Measurements from ENCODE around the gene PRRT2.
"Not testable (repeated sequence)": the region's sequence is repeated elsewhere in the genome, so short reads cannot be mapped to it uniquely, and the experiment has no call there.

PRRT2 gene

GRCh38 chr16:29812754-29813643, 1.0 kb downstream of the PRRT2 start:
- DNase-seq (ENCODE audit: low read depth): no peak

DNA sequence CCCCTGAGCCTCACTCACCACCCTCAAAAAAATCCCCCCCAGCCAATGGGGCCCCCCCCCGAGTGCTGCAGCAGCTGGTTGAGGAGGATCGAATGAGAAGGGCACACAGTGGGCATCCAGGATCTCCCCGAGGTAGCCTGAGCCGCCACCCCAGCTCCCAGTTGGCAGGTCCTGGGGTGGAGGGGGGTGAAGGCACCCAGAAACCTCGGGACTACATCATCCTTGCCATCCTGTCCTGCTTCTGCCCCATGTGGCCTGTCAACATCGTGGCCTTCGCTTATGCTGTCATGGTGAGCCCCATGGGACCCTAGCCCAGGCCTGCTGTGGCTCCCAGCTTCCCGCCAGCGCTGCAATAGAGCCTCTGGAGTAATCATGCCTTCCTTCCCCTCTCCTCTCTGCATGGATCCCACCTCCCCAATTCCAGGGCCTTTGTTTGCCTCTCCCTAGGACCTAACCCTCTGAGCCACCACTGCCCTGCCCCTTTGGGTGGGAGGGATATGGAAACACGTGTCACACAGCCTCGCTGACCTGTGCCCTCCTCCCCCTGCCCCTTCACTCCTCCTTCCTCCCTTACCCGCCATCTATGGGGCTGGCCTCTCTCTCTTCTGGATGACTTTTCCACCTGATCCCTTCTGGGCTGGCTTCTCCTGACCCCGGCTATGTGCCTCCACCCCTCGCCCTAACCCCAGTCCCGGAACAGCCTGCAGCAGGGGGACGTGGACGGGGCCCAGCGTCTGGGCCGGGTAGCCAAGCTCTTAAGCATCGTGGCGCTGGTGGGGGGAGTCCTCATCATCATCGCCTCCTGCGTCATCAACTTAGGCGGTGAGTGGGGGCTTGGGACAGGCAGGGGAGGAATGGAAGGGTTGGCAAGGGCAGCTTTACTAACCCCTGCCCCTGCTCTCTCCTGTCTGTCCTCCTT, 1.9 kb downstream of the PRRT2 start:
- no peak for DNase-seq (ENCODE audit: low read depth)

GRCh38 chr16:29814592-29814991, 2.6 kb downstream of the PRRT2 start:
- no peak for DNase-seq (ENCODE audit: low read depth)

DNA sequence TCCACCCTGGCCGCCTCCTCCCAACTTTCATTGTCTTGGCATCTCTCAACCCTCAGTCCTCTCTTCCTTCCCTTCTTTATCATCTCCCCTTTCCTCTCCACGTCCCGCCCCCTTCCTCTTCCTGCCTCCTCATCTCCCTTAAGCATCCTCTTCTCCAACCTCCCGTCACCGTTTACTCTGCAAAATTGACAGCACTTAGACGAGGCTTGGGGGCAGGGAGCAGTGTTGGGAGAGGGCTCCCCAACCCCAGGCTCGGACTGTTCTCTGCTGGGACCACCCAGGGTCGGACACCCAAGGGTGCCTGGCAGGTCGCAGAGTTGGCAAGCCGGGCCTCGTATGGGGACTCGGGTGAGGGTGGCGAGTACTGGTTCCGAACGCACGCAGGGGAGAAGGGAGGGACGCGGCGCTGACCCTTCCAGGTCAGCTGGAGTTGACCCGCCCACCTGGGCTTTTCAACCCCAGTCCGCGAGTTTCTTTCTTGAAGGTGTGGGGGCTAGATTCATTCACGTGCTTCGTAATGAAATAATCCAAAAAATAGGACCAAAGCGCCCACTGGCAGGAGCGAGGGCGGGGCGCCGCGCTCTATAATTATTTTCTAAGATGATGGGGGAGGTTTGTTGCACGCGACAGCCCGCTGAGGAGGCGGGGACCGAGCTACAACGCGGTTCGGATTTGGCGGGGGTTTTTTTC, 3.2 kb downstream of the PRRT2 start:
- no peak for DNase-seq (ENCODE audit: low read depth)

- peak; percentile 97 for DNase-seq (ENCODE audit: low read depth)
These were observed 4.0 kb downstream of the PRRT2 start, which contains the start of gene PAGR1 for GRCh38 chr16:29815793-29816693. PAGR1 (plus strand) TSS chr16:29816152; CDS start chr16:29816526, 374 bp downstream.

GRCh38 chr16:29816694-29817441, 4.9 kb downstream of the PRRT2 start:
- no peak for DNase-seq (ENCODE audit: low read depth)

- DNase-seq (ENCODE audit: low read depth): no peak
These were observed 6.1 kb downstream of the PRRT2 start for GRCh38 chr16:29818082-29818481.

GRCh38 chr16:29819506-29819905, 7.5 kb downstream of the PRRT2 start:
- DNase-seq (ENCODE audit: low read depth): no peak

DNA sequence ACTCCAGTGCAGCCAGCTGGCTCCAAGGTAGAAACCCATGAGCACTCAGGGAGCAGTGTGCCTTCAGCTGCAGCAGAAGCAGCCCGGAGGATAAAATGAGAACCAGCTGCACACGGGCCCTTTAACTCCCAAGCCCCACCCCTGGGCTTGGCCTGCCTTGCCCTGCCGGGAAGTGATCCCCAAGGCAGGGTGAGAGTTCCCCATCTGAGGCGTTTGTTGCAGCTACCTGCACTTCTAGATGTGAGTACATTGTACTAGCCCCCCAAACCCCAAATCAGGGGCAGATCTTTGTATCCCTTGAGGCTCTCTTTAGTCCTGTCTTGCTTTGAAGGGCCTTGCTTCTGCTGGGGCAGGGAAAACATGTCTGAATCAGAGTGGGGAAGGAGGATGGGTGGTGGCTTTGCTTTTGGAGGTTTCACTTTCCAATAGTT, 8.3 kb downstream of the PRRT2 start, which contains the start of gene MVP:
MVP (plus strand) TSS at position 192 of the 431 bp plus-strand sequence. CDS start 10,088 bp downstream, outside the sequence.
- no peak for DNase-seq (ENCODE audit: low read depth)

GRCh38 chr16:29820730-29821642, 9.0 kb downstream of the PRRT2 start:
- no peak for DNase-seq (ENCODE audit: low read depth)

DNA sequence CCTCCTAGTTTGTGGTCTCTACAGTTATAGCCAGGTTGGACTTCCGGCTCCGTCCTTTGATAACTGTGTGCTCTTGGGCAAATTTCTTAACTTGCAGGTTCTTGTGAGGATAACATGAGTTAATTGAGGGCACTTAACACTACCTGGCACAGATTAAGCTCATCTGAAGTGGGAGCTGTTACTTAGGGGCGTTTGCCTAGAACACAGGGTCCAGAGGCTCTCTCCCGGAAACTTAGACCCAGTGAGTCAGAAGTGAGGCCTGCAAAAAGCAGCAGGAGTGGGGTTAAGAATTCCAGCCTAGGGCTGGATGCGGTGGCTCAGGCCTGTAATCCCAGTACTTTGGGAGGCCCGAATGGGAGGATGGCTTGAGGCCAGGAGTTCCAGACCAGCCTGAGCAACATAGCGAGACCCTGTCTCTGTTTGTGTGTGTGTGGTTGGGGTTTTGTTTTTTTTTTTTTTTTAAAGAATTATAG, 9.7 kb downstream of the PRRT2 start:
- no peak for DNase-seq (ENCODE audit: low read depth)

DNA sequence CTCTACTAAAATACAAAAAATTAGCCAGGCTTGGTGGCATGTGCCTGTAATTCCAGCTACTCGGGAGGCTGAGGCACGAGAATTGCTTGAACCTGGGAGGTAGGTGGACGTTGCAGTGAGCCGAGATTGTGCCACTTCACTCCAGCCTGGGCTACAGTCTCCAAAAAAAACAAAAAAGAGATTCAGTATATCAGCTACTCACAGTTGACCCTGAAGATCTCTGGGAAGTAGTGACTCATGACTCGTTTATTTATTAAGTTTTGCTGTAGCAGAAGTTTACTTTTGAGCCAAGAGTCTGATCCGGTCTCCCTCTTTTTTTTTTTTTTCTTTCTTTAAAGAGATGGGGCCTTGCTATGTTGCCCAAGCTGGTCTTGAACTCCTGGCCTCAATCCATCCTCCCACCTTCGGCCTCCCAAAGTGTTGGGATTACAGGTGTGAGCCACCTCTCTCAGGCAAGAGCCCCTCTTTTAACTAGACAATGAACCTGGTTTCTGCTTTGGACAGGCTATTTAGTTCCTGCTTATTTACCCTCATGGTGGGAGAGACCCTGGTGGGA, 12.7 kb downstream of the PRRT2 start:
- DNase-seq (ENCODE audit: low read depth): no peak

DNA sequence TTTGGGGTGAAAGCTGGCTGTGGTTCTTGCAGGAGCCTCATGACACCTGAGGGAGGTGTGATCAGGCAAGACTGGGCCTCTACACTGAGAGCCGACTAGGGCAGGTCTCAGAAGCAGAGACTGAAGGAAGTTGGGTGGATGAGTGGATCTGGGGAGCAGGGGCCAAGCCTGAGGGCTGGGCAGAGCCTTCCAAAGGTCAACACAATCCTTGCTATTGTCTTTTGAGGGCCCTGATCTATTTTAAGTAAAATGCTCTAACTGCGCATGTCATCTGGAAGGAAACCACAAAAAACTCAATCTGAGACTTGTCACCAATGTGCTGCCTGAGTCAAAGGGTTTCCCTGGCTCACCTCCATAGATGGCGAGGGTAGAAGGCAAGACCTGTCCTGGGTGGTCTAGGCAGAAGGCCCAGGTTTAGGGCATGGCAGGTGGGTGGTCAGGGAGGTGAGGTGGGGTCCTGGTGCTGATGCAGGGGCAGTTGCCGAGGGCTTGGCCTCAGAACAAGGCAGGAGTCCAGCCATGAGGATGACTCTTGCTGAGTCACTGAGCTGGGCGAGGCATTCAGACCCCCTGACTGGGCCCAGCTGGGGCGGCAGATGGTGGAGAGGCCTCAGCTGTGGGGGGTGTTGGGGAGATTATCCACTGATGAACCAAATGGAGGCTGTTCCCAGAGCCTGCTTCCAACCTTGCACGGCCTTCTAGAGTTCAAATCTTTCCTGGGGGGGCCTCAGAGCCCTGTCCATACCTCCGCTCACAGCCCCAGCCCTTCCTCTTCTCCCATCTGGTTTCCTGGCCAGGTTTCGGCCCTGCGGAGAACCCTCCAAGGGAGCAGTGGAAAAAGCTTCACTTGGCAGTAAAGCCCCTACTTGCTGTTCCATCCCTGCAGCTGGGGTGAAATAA, 13.4 kb downstream of the PRRT2 start:
- no peak for DNase-seq (ENCODE audit: low read depth)

- DNase-seq (ENCODE audit: low read depth): no peak
These were observed 14.3 kb downstream of the PRRT2 start for GRCh38 chr16:29826342-29826695.

DNA sequence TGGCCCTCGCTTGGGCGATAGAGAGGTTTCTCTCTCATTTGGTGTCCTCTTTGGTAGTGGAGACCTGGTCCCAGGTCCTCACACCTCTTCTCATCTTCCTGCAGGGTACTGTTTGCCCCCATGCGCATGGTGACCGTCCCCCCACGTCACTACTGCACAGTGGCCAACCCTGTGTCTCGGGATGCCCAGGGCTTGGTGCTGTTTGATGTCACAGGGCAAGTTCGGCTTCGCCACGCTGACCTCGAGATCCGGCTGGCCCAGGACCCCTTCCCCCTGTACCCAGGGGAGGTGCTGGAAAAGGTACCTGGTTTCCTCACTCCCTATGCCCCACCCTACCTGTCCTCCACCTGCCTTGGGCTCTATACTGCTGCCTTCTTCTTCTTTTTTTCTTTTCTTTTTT, 18.8 kb downstream of the PRRT2 start:
- DNase-seq (ENCODE audit: low read depth): no peak

GRCh38 chr16:29831490-29831889, 19.5 kb downstream of the PRRT2 start:
- DNase-seq (ENCODE audit: low read depth): no peak

GRCh38 chr16:29833219-29833618, 21.2 kb downstream of the PRRT2 start:
- DNase-seq (ENCODE audit: low read depth): not testable (repeated sequence)

DNA sequence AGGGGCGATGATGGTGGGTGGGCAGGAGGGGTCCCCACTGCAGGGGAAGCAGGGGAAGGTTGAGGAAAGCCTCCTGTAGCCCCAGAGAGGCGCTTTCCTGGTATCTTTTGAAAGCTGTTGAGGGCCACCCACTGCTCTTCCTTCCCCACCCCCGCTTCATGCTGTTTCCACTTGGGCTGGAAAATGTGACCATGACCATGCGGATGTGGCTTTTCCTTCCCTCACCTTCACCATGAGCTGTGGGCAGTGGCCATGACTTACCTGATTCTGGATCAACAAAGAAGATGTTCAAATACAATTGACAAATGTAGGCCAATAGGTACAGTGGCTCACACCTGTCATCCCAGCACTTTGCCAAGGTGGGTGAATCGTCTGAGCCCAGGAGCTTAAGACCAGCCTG, 22.1 kb downstream of the PRRT2 start:
- no peak for DNase-seq (ENCODE audit: low read depth)

Data from stimulated activated CD8-positive, alpha-beta memory T cell treated with anti-CD3 and anti-CD28 coated beads, Interleukin-15, amount 100 ng/mL, for 1 hour (primary cell).